Calu3 (cell line): ENCODE data around the gene COL19A1. TPM values are rescaled to one million over a fixed set of nuclear protein-coding genes. Genes with fewer than 3 reads are reported as not detected.

Source experiments
- BruUV-seq: library from RNA; stranded (reverse); fragments of 400-500 nt; replicated peaks from 2 replicates; lab custom pipeline; 2021; lab: Mats Ljungman, UMichigan
- CTCF ChIA-PET: fragments of 300-600 bp; sonication (Branson Sonifier 250); formaldehyde crosslinking; loops from one replicate; lab custom pipeline; 2022; ENCODE audit warnings: antibody characterized with exemption; lab: Charles Lee
- DNase-seq: peaks from one replicate; pipeline ENCODE4 v3.0.0; 2022
- H3K27ac Mint-ChIP-seq: one replicate; pipeline ENCODE4 v1.8.0; 2022; ENCODE audit warnings: mixed read lengths; ENCODE audit not compliant: unreplicated experiment
- H3K27me3 Mint-ChIP-seq: one replicate; pipeline ENCODE4 v1.8.0; 2022; ENCODE audit warnings: mixed read lengths; ENCODE audit not compliant: unreplicated experiment
- H3K36me3 Mint-ChIP-seq: one replicate; pipeline ENCODE4 v1.8.0; 2022; ENCODE audit warnings: mild to moderate bottlenecking, moderate library complexity, mixed read lengths; ENCODE audit not compliant: insufficient read depth, unreplicated experiment
- H3K4me1 Mint-ChIP-seq: one replicate; pipeline ENCODE4 v1.8.0; 2022; ENCODE audit warnings: mild to moderate bottlenecking, low read depth, mixed read lengths; ENCODE audit not compliant: unreplicated experiment
- H3K4me3 Mint-ChIP-seq: one replicate; pipeline ENCODE4 v1.8.0; 2022; ENCODE audit warnings: mild to moderate bottlenecking, low read depth, moderate library complexity, mixed read lengths; ENCODE audit not compliant: unreplicated experiment
- H3K9me3 Mint-ChIP-seq: one replicate; pipeline ENCODE4 v1.8.0; 2022; ENCODE audit warnings: low read depth, mixed read lengths; ENCODE audit not compliant: unreplicated experiment
- intact Hi-C: fragments of 100-400 bp; cut with micrococcal nuclease; formaldehyde crosslinking; loops from one replicate; pipeline ENCODE4 v1.10.0; 2022; ENCODE audit not compliant: unreplicated experiment
- total RNA-seq: library from RNA; stranded (reverse); gene quantifications from 2 replicates; pipeline ENCODE4 v1.2.3, GENCODE V29; 2022
- TF ChIP-seq, protein P1 (sequence below): fragments of 200-600 bp; IDR thresholded peaks from one replicate; pipeline ENCODE4 v1.8.0; 2022; ENCODE audit warnings: antibody characterized with exemption; ENCODE audit not compliant: unreplicated experiment

COL19A1 gene
- total RNA-seq, 1 experiment from 2014 or later, result not detected

- Mint-ChIP-seq H3K27me3 (peaks cover 18% of the 10 kb centered on the region), H3K4me3 (no peak overlapping the region), H3K27ac (no peak overlapping the region), H3K4me1 (no peaks in the 10 kb centered on the region), H3K9me3 (no peaks in the 10 kb centered on the region), H3K36me3 (no peaks in the 10 kb centered on the region)
- CTCF ChIA-PET, result no interaction called here
- no peak for DNase-seq
- TF ChIP-seq, protein P1, sequence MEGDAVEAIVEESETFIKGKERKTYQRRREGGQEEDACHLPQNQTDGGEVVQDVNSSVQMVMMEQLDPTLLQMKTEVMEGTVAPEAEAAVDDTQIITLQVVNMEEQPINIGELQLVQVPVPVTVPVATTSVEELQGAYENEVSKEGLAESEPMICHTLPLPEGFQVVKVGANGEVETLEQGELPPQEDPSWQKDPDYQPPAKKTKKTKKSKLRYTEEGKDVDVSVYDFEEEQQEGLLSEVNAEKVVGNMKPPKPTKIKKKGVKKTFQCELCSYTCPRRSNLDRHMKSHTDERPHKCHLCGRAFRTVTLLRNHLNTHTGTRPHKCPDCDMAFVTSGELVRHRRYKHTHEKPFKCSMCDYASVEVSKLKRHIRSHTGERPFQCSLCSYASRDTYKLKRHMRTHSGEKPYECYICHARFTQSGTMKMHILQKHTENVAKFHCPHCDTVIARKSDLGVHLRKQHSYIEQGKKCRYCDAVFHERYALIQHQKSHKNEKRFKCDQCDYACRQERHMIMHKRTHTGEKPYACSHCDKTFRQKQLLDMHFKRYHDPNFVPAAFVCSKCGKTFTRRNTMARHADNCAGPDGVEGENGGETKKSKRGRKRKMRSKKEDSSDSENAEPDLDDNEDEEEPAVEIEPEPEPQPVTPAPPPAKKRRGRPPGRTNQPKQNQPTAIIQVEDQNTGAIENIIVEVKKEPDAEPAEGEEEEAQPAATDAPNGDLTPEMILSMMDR, result no peak
- intact Hi-C loops, result no loop called here
- BruUV-seq, result no TSS peak
Observed at GRCh38 chr6:70172252-70172651, 305.9 kb downstream of the COL19A1 start.

DNA sequence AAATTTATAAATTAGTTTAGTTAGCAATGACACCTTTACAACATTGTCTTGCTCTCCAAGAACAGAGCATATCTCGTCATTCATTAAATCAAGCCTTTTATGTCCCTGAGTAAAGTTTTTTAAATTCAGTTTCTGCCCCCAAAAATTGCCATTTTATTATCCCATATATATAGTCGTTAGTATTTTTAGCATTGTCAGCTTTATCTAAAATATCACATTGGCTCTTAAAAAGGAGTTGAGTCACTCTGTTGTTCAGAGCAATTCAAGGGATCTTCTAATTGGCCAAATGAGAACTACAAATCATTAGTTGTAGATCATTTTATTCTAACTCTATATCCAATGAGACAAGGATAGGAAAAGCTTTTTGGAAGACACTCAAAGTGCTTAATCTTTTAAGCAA is 309.4 kb downstream of the COL19A1 start:
- Mint-ChIP-seq H3K9me3 (no peaks in the 10 kb centered on the region), H3K27me3 (peaks cover 18% of the 10 kb centered on the region), H3K36me3 (no peaks in the 10 kb centered on the region), H3K4me3 (no peak overlapping the region), H3K4me1 (no peaks in the 10 kb centered on the region), H3K27ac (no peak overlapping the region)
- TF ChIP-seq, protein P1, result no peak
- BruUV-seq, result no TSS peak
- intact Hi-C loops, result no loop called here
- no peak for DNase-seq
- CTCF ChIA-PET, result interaction anchor here (0.9 kb wide), 1 partner anchor 10 kb away, joined by 4 read pairs; no protein-coding TSS in a partner anchor

DNA sequence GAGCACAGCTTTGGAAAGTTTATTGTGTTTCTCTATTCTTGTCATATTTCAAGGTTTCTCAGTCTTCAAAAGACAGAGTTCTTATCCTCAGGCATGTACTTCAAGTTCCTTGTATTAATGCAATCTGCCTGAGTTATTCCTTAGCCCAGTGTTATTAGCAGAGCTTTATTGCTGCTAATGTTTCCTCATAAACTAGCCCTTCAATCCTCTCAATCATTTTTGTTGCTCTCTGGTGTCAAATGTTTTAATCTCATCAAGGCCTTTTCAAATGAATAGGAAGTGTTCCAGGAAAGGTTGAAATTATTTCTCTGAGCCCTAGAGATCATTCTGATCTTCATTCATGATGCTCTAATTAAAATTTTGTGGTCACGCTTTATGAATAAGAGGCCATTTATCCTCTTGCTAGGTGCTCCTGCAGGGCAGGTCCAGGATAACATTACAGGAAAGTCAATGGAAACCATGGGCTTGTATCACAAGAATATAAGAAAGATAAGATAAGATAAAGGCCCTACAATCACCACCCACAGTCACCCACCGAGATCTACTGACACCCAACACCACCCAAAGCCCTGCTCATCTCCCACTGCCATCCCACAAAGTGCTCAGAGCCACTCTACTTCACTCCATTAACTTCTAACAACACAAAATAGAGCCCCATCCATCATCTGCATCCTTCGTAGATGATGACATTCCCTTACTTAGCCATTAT is 310.6 kb downstream of the COL19A1 start:
- intact Hi-C loops, result no loop called here
- CTCF ChIA-PET, result no interaction called here
- DNase-seq, result no peak
- H3K27me3 Mint-ChIP-seq, result peaks cover 18% of the 10 kb centered on the region
- no peaks in the 10 kb centered on the region for H3K9me3 Mint-ChIP-seq
- BruUV-seq, result no TSS peak
- H3K4me3 Mint-ChIP-seq, result no peak overlapping the region
- TF ChIP-seq, protein P1, result no peak
- H3K36me3 Mint-ChIP-seq, result no peaks in the 10 kb centered on the region
- no peaks in the 10 kb centered on the region for H3K4me1 Mint-ChIP-seq
- no peak overlapping the region for H3K27ac Mint-ChIP-seq

- Mint-ChIP-seq H3K4me1 (no peaks in the 10 kb centered on the region), H3K27ac (no peak overlapping the region), H3K27me3 (no peaks in the 10 kb centered on the region), H3K36me3 (no peaks in the 10 kb centered on the region), H3K4me3 (no peak overlapping the region), H3K9me3 (no peaks in the 10 kb centered on the region)
- TF ChIP-seq, protein P1, result no peak
- intact Hi-C loops, result no loop called here
- CTCF ChIA-PET, result no interaction called here
- BruUV-seq, result no TSS peak
- DNase-seq, result no peak
Observed at GRCh38 chr6:70180183-70180900, 314.0 kb downstream of the COL19A1 start.
